ENCODE measurements around the gene ZSWIM8.

DNA sequence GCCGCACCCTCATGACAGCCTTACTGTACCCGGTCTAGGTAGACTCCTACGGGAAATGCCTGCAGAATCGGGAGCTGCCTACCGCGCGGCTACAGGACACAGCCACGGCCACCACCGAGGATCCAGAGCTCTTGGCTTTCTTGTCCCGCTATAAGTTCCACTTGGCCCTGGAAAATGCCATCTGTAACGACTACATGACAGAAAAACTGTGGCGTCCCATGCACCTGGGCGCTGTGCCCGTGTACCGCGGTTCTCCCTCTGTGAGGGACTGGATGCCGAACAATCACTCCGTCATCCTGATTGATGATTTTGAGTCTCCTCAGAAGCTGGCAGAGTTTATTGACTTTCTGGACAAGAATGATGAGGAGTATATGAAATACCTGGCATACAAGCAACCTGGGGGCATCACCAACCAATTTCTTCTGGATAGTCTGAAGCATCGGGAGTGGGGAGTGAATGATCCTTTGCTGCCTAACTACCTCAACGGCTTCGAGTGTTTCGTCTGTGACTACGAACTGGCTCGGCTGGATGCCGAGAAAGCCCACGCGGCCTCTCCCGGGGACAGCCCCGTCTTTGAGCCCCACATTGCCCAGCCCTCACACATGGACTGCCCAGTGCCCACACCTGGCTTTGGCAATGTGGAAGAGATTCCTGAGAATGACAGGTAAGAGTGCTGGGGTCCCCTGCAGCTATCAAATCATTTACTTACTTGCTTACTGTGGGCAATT is 12.1 kb upstream of the ZSWIM8 start:
- TF ChIP-seq FOXM1 (IDR thresholded peaks at IDR 0.05; ENCODE audit: borderline replicate concordance, low read depth) (no peak), EP300 (IDR thresholded peaks at IDR 0.05; ENCODE audit: borderline replicate concordance) (0 out of 2 replicates have a peak, but pooled peaks have one; percentile 4), CEBPB (IDR thresholded peaks at IDR 0.05) (no peak), NFIC (IDR thresholded peaks at IDR 0.05) (no peak), YY1 (IDR thresholded peaks at IDR 0.05; ENCODE audit: low read depth) (no peak)
